Activated CD8-positive, alpha-beta T cell treated with anti-CD3 and anti-CD28 coated beads for 36 hours (primary cell): ENCODE data around the gene GDAP2. TPM values are rescaled to one million over a fixed set of nuclear protein-coding genes. Genes with fewer than 3 reads are reported as not detected.

Experiments used
- ATAC-seq: fragments of 200-7000 bp; cut with Tn5 transposase; one replicate; pipeline ENCODE4 v1.10.0; 2021; ENCODE audit warnings: mild to moderate bottlenecking, moderate library complexity
- CTCF ChIA-PET: fragments of 350-600 bp; sonication (Branson Sonifier 250); formaldehyde crosslinking; loops from one replicate; lab custom pipeline; 2021; ENCODE audit warnings: antibody characterized with exemption; lab: Charles Lee
- POLR2A ChIA-PET: fragments of 350-600 bp; sonication (Branson Sonifier 250); formaldehyde crosslinking; loops from one replicate; lab custom pipeline; 2021; ENCODE audit warnings: antibody characterized with exemption; lab: Charles Lee
- DNase-seq: peaks from one replicate; pipeline ENCODE4 v3.0.0-alpha.2; 2020
- H3K27ac Mint-ChIP-seq: one replicate; pipeline ENCODE4 v1.8.0; 2021; ENCODE audit warnings: mild to moderate bottlenecking, mixed read lengths
- H3K27me3 Mint-ChIP-seq: one replicate; pipeline ENCODE4 v1.8.0; 2021; ENCODE audit warnings: mixed read lengths
- H3K36me3 Mint-ChIP-seq: one replicate; pipeline ENCODE4 v1.8.0; 2021; ENCODE audit warnings: low read depth, mixed read lengths
- H3K4me1 Mint-ChIP-seq: one replicate; pipeline ENCODE4 v1.8.0; 2021; ENCODE audit warnings: low read depth, mixed read lengths
- H3K4me3 Mint-ChIP-seq: one replicate; pipeline ENCODE4 v1.8.0; 2021; ENCODE audit warnings: mild to moderate bottlenecking, moderate library complexity, mixed read lengths
- H3K9me3 Mint-ChIP-seq: one replicate; pipeline ENCODE4 v1.8.0; 2021; ENCODE audit warnings: mixed read lengths
- CTCF ChIP-seq: fragments of 200-600 bp; IDR thresholded peaks from one replicate; pipeline ENCODE4 v1.8.0; 2022; ENCODE audit warnings: antibody characterized with exemption, mild to moderate bottlenecking
- intact Hi-C: fragments of 100-400 bp; cut with micrococcal nuclease; formaldehyde crosslinking; loops from one replicate; pipeline ENCODE4 v1.10.0; 2022
- total RNA-seq, 2 experiments: library from RNA; stranded (reverse); gene quantifications; one replicate each; pipeline ENCODE4 v1.2.3, GENCODE V29; 2021

Gene GDAP2
- total RNA-seq, 2 experiments from 2014 or later, result 18.5 to 20.4 TPM

DNA sequence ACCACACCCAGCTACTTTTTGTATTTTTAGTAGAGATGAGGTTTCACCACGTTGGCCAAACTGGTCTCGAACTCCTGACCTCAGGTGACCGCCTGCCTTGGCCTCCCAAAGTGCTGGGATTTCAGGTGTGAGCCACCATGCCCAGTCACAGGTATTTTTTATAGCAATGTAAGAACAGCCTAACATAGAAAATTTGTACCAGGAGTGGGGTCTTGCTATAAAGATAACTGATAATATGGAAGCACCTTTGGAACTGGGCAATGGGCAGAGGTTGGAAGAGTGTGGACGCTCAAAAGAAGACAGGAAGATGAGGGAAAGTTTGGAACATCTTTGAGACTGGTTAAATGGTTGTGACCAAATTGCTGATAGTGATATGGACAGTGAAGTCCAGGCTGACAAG, 99.2 kb downstream of the GDAP2 start:
- no peak overlapping the region for H3K4me3 Mint-ChIP-seq
- DNase-seq (no peak), ATAC-seq (no peak)
- CTCF ChIA-PET, result no interaction called here
- peaks cover 5% of the 10 kb centered on the region for H3K9me3 Mint-ChIP-seq
- no peaks in the 10 kb centered on the region for H3K36me3 Mint-ChIP-seq
- H3K4me1 Mint-ChIP-seq, result peaks cover 5% of the 10 kb centered on the region
- intact Hi-C loops, result no loop called here
- POLR2A ChIA-PET, result no interaction called here
- H3K27me3 Mint-ChIP-seq, result peaks cover 7% of the 10 kb centered on the region
- no peak for TF ChIP-seq CTCF
- no peak overlapping the region for H3K27ac Mint-ChIP-seq

- peaks cover 11% of the 10 kb centered on the region for H3K27me3 Mint-ChIP-seq
- peaks cover 5% of the 10 kb centered on the region for H3K4me1 Mint-ChIP-seq
- ChIA-PET POLR2A (no interaction called here), CTCF (no interaction called here)
- no peak overlapping the region for H3K4me3 Mint-ChIP-seq
- DNase-seq (no peak), ATAC-seq (no peak)
- peaks cover 5% of the 10 kb centered on the region for H3K9me3 Mint-ChIP-seq
- intact Hi-C loops, result no loop called here
- no peak for TF ChIP-seq CTCF
- no peaks in the 10 kb centered on the region for H3K36me3 Mint-ChIP-seq
- H3K27ac Mint-ChIP-seq, result no peak overlapping the region
Measured at GRCh38 chr1:117828201-117828600, 101.2 kb downstream of the GDAP2 start.

- intact Hi-C loops, result no loop called here
- Mint-ChIP-seq H3K27ac (no peak overlapping the region), H3K4me3 (no peak overlapping the region), H3K4me1 (peaks cover 5% of the 10 kb centered on the region), H3K36me3 (no peaks in the 10 kb centered on the region), H3K9me3 (peaks cover 5% of the 10 kb centered on the region), H3K27me3 (peaks cover 13% of the 10 kb centered on the region)
- peak; percentile 51 for ATAC-seq
- no peak for TF ChIP-seq CTCF
- POLR2A ChIA-PET, result no interaction called here
- CTCF ChIA-PET, result interaction anchor here (1.2 kb wide), 1 partner anchor 69 kb away, joined by 3 read pairs; no protein-coding TSS in a partner anchor
- no peak for DNase-seq
Measured at GRCh38 chr1:117826540-117827078, 102.8 kb downstream of the GDAP2 start.

DNA sequence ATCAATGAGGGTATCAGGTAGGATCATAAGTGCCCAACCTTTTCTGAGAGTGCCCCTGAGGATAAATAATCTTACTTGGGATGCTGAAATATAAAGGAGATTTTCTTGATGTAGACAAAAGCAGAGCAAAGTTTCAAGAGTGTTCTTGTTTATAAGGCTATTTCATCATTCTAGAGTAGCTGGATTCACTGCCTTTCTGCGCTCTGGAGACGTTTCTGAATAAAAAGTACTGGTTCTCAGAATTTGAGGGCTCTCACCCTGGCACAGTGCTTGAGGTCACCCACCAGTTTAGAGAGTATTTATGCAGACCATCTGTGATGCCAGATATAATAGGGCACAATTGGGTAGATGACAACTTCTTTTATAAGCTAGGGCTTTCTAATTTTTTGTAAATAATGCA, 103.3 kb downstream of the GDAP2 start:
- DNase-seq (no peak), ATAC-seq (no peak)
- H3K4me1 Mint-ChIP-seq, result peaks cover 5% of the 10 kb centered on the region
- H3K27ac Mint-ChIP-seq, result no peak overlapping the region
- H3K27me3 Mint-ChIP-seq, result peaks cover 13% of the 10 kb centered on the region
- no peak overlapping the region for H3K4me3 Mint-ChIP-seq
- TF ChIP-seq CTCF, result no peak
- intact Hi-C loops, result no loop called here
- no peaks in the 10 kb centered on the region for H3K36me3 Mint-ChIP-seq
- ChIA-PET POLR2A (interaction anchor here (0.6 kb wide), 1 partner anchor 707 kb away, joined by 3 read pairs; no protein-coding TSS in a partner anchor), CTCF (interaction anchor here (1.2 kb wide), 1 partner anchor 70 kb away, joined by 3 read pairs; no protein-coding TSS in a partner anchor)
- H3K9me3 Mint-ChIP-seq, result peaks cover 9% of the 10 kb centered on the region

DNA sequence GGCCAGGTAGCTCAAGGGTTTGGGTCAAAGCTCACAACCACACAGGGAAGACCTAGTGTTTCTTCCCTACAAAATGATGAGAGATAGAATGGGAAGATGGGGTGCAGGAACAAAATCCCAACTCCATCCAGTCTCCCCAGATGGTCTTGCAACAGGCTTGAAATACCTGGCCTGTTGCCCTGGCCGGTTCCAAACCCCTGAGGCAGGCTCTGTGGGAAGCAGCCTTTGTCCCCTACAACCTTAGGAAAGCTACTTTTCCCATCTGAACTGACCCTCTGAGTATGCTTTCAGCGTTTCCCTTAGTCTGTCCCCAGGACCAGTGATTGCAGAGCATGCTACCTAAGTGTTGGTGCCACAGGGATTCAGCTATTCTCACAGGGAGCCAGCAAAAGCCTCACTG, 104.0 kb downstream of the GDAP2 start:
- no peak overlapping the region for H3K4me3 Mint-ChIP-seq
- no peak for TF ChIP-seq CTCF
- no peak for ATAC-seq
- H3K27ac Mint-ChIP-seq, result no peak overlapping the region
- H3K27me3 Mint-ChIP-seq, result peaks cover 11% of the 10 kb centered on the region
- CTCF ChIA-PET, result no interaction called here
- POLR2A ChIA-PET, result interaction anchor here (0.6 kb wide), 1 partner anchor 706 kb away, joined by 3 read pairs; no protein-coding TSS in a partner anchor
- H3K4me1 Mint-ChIP-seq, result peaks cover 5% of the 10 kb centered on the region
- H3K9me3 Mint-ChIP-seq, result peaks cover 5% of the 10 kb centered on the region
- no peaks in the 10 kb centered on the region for H3K36me3 Mint-ChIP-seq
- intact Hi-C loops, result no loop called here
- no peak for DNase-seq
